Measurements from ENCODE around the gene TMPRSS15.

GRCh38 chr21:18294100-18294499, 109.5 kb downstream of the TMPRSS15 start:
- TF ChIP-seq CTCF (conservative IDR thresholded peaks at IDR 0.05 in 1 of 2, IDR thresholded peaks at IDR 0.05 in 1 of 2; ENCODE audit: extremely low read depth in 1 of 2, insufficient read depth in 1 of 2, low read depth in 1 of 2, low read length in 2 of 2) (no peak), EZH2 (IDR thresholded peaks at IDR 0.05; ENCODE audit: borderline replicate concordance, low read length) (no peak)
